Measurements from ENCODE around the gene SLC4A7. TPM values are rescaled to one million over a fixed set of nuclear protein-coding genes. Genes with fewer than 3 reads are reported as not detected.

SLC4A7 gene
- total RNA-seq, 4 donors from 2014 or later: 3.8 to 11.4 (median 9.9) TPM

- 70 to 88% methylated on average over 1 of the region's 1 CpG for WGBS, 2 donors
- TF ChIP-seq POLR2A (IDR thresholded peaks at IDR 0.05) (no peak), CTCF (IDR thresholded peaks at IDR 0.05) (no peak)
- intact Hi-C loops (cut with DNase I; ENCODE audit: low total_unique reads): no loop called here
- no peak for DNase-seq (ENCODE audit: low spot score in 2 of 2)
- no peak overlapping the region for H3K4me3 ChIP-seq (ENCODE audit: low read depth, poor library complexity, severe bottlenecking)
Observed at GRCh38 chr3:27326202-27326601, 158.0 kb downstream of the SLC4A7 start.

GRCh38 chr3:27325419-27325818 is 158.8 kb downstream of the SLC4A7 start:
- no peak for TF ChIP-seq CTCF (IDR thresholded peaks at IDR 0.05)
- TF ChIP-seq POLR2A (IDR thresholded peaks at IDR 0.05): no peak
- intact Hi-C loops (cut with DNase I; ENCODE audit: low total_unique reads): no loop called here
- WGBS, 2 donors: 82 to 85% methylated on average over 1 of the region's 1 CpG

GRCh38 chr3:27324686-27325085 is 159.5 kb downstream of the SLC4A7 start:
- no peak for TF ChIP-seq CTCF (IDR thresholded peaks at IDR 0.05)
- TF ChIP-seq POLR2A (IDR thresholded peaks at IDR 0.05): no peak
- intact Hi-C loops (cut with DNase I; ENCODE audit: low total_unique reads): no loop called here
- WGBS, 2 donors: 72 to 75% methylated on average over 2 of the region's 2 CpGs
- no peak for DNase-seq (ENCODE audit: low spot score in 2 of 2)
- no peak overlapping the region for H3K4me3 ChIP-seq (ENCODE audit: low read depth, poor library complexity, severe bottlenecking)

More at GRCh38 chr3:27325419-27325818, 158.8 kb downstream of the SLC4A7 start:
- DNase-seq (ENCODE audit: low spot score in 2 of 2): no peak
- no peak overlapping the region for H3K4me3 ChIP-seq (ENCODE audit: low read depth, poor library complexity, severe bottlenecking)

- no peak for DNase-seq (ENCODE audit: low spot score in 2 of 2)
- no peak overlapping the region for H3K4me3 ChIP-seq (ENCODE audit: low read depth, poor library complexity, severe bottlenecking)
- intact Hi-C loops (cut with DNase I; ENCODE audit: low total_unique reads): no loop called here
- 60 to 69% methylated on average over 3 of the region's 3 CpGs for WGBS, 2 donors
- no peak for TF ChIP-seq CTCF (IDR thresholded peaks at IDR 0.05)
Observed at GRCh38 chr3:27323087-27323570, 161.1 kb downstream of the SLC4A7 start.

Other genes starting within 250 kb of the SLC4A7 start
- 1 to 10 TPM in 3 of 4 donors, not detected in 1; 1.7 to 2.1 (median 2.1) TPM for gene NEK10, start 115.0 kb downstream of the SLC4A7 start, total RNA-seq
- gene EOMES, start 237.9 kb upstream of the SLC4A7 start, total RNA-seq: under 1 TPM in 1 of 4 donors, not detected in 3; 0.13 TPM

Data from lower leg skin (tissue), 4 donors.